KOPT-K1 (cell line): Measurements from ENCODE around the gene CBY1.

ENCODE experiments used
- H3K27ac ChIP-seq: fragments of 200-600 bp; sonication (generic); 2 replicates; pipeline ENCODE4 v1.5.1; 2016; ENCODE audit warnings: antibody characterized with exemption, mild to moderate bottlenecking, low read depth, low read length; ENCODE audit not compliant: poor library complexity, severe bottlenecking
- H3K36me3 ChIP-seq: fragments of 200-600 bp; sonication (generic); 2 replicates; pipeline ENCODE4 v1.5.1; 2017; ENCODE audit warnings: antibody characterized with exemption, mild to moderate bottlenecking, low read length, moderate library complexity; ENCODE audit not compliant: insufficient read depth
- H3K9me3 ChIP-seq: fragments of 200-600 bp; sonication (generic); 2 replicates; pipeline ENCODE4 v1.5.1; 2017; ENCODE audit warnings: antibody characterized with exemption, low read length, mild to moderate bottlenecking; ENCODE audit not compliant: insufficient read depth, poor library complexity, severe bottlenecking

The CBY1 gene

DNA sequence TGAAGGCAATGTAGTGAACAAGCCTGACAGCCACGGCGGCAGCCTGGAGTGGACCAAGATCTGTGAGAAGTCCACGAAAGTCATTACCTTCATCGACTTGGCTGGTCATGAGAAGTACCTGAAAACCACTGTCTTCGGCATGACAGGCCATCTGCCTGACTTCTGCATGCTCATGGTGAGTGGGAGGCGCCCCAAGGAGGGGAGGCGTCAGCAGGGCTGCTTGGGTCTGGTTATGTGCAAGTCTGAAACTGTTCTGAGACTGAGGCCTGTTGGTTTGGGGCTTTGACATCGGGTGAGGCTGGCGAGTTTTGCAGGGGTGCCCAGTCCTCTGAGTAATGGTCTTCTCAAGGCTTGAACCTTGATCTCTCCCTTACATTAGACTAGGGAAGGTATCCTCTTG is 60.4 kb downstream of the CBY1 start:
- Histone ChIP-seq H3K9me3 (no peaks in the 10 kb centered on the region), H3K36me3 (peaks cover 81% of the 10 kb centered on the region), H3K27ac (no peak overlapping the region)

DNA sequence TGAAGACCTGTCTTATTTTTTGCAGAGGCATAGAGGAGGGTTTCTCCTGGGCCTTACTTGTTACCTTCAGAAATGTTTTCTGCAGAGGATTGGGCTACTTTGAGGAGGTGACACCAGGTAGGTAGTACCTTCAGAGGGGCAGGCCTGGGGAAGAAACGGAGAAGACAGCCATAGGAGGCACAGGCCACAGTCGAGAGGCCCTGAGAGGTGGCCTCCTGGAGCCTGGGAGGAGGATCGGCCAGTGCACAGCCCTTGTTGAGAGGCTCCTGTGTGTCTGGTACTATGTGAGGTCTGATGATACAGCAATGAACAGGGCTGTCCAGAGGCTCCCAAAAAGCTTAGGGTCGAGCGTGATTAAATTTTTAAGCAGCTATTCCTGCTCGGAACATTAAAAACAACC is 60.8 kb downstream of the CBY1 start:
- H3K36me3 ChIP-seq: peaks cover 81% of the 10 kb centered on the region

DNA sequence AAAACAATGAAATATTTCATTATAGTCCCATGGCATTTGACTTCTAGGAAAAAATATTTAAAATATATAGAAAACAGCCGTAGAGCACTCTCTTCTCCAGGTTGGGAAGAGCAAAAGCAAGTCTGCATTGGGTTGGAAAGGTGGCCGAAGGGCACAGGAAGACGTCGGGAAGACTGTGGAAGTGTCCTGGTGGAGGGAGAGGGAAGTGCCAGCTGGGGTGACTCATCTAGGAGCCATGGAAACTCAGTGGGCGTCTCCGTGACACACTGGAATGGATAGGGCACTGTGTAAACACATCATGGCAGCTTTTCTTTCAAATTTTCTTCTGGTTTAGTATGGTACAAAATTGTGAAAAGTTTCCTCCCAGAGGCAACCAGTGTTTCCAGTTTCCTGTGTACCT is 62.0 kb downstream of the CBY1 start:
- no peaks in the 10 kb centered on the region for H3K9me3 ChIP-seq
- H3K27ac ChIP-seq: no peak overlapping the region
- peaks cover 83% of the 10 kb centered on the region for H3K36me3 ChIP-seq

More for the DNA sequence above, 60.8 kb downstream of the CBY1 start:
- no peaks in the 10 kb centered on the region for H3K9me3 ChIP-seq
- no peak overlapping the region for H3K27ac ChIP-seq

DNA sequence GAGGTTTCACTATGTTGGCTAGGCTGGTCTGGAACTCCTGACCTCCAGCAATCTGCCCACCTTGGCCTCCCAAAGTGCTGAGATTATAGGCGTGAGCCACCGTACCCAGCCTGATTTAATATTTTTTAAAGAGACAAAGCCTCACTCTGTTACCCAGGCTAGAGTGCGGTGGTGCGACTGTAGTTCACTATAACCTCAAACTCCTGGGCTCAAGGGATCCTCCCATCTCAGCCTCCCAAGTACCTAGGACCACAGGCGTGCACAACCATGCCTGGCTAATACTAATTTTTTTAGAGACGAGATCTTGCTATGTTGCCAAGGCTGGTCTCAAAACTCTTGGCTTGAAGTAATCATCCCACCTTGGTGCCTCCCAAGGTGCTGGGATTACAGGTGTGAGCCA is 62.8 kb downstream of the CBY1 start:
- H3K9me3 ChIP-seq: no peaks in the 10 kb centered on the region
- no peak overlapping the region for H3K27ac ChIP-seq
- peaks cover 90% of the 10 kb centered on the region for H3K36me3 ChIP-seq

DNA sequence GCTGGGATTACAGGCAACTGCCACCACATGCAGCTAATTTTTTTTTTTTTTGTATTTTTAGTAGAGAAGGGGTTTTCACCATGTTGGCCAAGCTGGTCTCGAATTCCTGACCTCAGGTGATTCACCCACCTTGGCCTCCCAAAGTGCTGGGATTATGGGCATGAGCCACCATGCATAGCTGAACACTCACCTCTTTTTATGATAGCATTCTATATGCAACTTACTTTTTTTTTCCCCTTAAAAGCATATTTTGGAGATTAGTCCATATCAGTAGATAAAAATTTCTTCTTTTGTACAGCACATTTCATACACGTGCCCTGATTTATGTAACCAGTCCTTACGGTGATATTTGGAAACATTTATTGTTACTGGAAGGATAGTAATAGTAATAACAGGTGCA is 63.9 kb downstream of the CBY1 start:
- peaks cover 95% of the 10 kb centered on the region for H3K36me3 ChIP-seq
- H3K27ac ChIP-seq: no peak overlapping the region
- H3K9me3 ChIP-seq: no peaks in the 10 kb centered on the region

DNA sequence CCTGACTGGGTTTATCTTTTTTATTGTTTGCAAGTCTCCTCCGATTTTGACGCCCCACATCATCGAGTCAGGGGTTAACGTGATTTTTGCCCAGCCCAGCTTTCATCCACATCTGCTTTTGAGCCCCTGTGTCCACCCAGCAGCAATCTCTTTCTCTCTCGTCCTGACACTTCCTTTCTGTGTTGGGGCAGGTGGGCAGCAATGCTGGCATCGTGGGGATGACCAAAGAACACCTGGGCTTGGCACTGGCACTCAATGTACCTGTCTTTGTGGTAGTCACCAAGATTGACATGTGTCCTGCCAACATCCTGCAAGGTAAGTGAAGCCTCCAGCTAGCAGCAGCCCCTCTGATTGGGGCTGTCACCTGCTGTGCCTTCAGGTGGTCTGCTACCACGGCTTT is 65.1 kb downstream of the CBY1 start:
- Histone ChIP-seq H3K27ac (no peak overlapping the region), H3K36me3 (peaks cover 95% of the 10 kb centered on the region), H3K9me3 (no peaks in the 10 kb centered on the region)
